Measurements from ENCODE around the gene MED22.
"Not testable (repeated sequence)": the region's sequence is repeated elsewhere in the genome, so short reads cannot be mapped to it uniquely, and the experiment has no call there.

Gene MED22

DNA sequence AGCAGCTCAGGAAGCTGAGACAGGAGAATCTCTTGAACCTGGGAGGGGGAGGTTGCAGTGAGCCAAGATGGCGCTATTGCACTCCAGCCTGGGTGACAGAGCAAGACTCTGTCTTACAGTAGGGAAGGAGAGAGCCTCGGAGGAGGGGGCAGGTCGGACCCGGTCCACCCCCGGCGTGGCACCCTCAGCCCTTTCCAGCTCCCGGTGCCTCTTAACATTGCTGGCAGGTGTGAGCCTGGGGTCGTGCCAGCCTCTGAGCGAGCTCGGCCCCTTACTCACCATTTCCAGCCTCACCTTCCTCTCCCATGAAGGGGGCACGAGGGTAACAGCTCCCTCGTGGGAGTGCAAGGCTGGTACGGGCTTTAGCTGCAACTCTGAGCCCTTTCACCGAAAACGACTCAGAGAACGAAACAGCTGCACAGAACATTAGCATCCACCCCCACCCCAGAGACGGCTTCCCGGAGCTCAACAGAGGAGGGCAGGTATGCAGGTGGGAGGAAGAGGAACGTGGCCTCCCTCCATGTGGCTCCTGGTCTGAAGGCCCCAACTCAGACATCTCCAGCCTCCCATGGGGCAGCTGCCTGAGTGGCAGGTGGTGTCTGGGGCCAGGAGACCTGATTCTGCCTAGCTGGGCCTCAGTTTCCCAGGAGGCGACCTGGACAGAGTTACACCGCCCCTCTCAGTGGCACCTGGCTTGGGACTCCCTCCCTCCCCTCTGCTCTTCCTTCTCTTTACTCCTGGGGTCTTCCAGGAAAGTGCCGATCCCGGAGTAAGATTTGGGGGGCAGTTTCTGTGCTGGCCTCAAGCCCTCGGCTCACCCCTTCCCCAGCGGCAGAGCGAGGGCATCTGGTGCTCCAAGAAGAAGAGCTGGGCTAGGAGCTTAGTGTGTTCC, 44.4 kb downstream of the MED22 start:
- TF ChIP-seq PPARA (CRISPR knock-in tag; IDR thresholded peaks at IDR 0.05; ENCODE audit: borderline replicate concordance) (no peak), OSR1 (CRISPR knock-in tag; IDR thresholded peaks at IDR 0.05) (no peak), BACH2 (CRISPR knock-in tag; IDR thresholded peaks at IDR 0.05; ENCODE audit: borderline replicate concordance) (no peak), ZNF8 (CRISPR knock-in tag; IDR thresholded peaks at IDR 0.05) (no peak), GLIS3 (CRISPR knock-in tag; IDR thresholded peaks at IDR 0.05) (no peak), ARNTL (CRISPR knock-in tag; IDR thresholded peaks at IDR 0.05; ENCODE audit: borderline replicate concordance, low read depth) (no peak), ZFP3 (CRISPR knock-in tag; IDR thresholded peaks at IDR 0.05) (no peak), ESRRG (CRISPR knock-in tag; IDR thresholded peaks at IDR 0.05) (no peak), CSDC2 (CRISPR knock-in tag; IDR thresholded peaks at IDR 0.05) (no peak), TSHZ2 (CRISPR knock-in tag; IDR thresholded peaks at IDR 0.05) (no peak), TOX (CRISPR knock-in tag; IDR thresholded peaks at IDR 0.05; ENCODE audit: borderline replicate concordance) (no peak)
- TF ChIP-seq, protein P1, sequence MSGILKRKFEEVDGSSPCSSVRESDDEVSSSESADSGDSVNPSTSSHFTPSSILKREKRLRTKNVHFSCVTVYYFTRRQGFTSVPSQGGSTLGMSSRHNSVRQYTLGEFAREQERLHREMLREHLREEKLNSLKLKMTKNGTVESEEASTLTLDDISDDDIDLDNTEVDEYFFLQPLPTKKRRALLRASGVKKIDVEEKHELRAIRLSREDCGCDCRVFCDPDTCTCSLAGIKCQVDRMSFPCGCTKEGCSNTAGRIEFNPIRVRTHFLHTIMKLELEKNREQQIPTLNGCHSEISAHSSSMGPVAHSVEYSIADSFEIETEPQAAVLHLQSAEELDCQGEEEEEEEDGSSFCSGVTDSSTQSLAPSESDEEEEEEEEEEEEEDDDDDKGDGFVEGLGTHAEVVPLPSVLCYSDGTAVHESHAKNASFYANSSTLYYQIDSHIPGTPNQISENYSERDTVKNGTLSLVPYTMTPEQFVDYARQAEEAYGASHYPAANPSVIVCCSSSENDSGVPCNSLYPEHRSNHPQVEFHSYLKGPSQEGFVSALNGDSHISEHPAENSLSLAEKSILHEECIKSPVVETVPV (CRISPR knock-in tag; IDR thresholded peaks at IDR 0.05), result no peak
- TF ChIP-seq, protein P2, sequence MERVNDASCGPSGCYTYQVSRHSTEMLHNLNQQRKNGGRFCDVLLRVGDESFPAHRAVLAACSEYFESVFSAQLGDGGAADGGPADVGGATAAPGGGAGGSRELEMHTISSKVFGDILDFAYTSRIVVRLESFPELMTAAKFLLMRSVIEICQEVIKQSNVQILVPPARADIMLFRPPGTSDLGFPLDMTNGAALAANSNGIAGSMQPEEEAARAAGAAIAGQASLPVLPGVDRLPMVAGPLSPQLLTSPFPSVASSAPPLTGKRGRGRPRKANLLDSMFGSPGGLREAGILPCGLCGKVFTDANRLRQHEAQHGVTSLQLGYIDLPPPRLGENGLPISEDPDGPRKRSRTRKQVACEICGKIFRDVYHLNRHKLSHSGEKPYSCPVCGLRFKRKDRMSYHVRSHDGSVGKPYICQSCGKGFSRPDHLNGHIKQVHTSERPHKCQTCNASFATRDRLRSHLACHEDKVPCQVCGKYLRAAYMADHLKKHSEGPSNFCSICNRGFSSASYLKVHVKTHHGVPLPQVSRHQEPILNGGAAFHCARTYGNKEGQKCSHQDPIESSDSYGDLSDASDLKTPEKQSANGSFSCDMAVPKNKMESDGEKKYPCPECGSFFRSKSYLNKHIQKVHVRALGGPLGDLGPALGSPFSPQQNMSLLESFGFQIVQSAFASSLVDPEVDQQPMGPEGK (CRISPR knock-in tag; IDR thresholded peaks at IDR 0.05; ENCODE audit: borderline replicate concordance), result no peak
- ATAC-seq, result no peak

DNA sequence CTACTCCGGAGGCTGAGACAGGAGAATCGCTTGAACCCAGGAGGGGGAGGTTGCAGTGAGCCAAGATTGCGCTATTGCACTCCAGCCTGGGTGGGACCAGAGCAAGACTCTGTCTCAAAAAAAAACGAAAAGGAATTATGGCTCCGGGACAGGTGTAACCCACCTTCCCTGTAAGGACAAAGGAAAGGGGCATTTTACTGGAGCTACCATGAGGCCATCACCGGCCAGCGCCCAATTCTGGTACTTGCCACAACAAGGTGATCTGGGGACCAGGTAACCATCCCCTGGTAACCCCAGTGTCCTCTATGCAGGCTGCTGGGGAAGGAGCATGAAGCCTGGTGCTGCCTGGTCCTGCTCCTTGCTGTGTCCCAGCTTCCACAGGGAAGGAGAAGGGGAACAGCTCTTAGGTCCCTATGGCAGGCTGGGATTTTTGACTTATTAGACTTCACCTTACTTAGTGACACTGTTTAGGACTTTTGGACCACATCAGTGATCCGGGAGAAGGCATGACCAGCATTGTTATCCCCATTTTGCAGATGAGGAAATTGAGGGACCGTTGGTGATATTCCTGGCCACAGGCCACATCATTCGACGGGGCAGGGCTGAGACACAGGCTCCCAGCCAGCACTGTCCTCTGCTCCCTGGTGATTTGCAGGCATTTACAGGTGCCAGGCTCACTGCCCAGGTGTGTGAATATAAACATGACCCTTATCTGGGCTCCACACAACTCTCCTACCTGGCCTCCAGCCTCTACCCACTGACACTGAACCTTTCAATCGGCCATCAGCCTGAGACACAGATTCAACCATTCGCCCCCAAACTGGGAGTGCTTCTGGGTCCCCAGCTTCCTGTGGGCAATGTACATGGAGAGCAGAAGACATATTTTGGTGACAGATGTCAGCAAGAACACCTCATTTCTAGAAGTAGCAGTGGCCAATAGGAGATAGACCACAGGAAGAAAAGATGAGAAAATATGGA, 46.4 kb downstream of the MED22 start:
- TF ChIP-seq BACH2 (CRISPR knock-in tag; IDR thresholded peaks at IDR 0.05; ENCODE audit: borderline replicate concordance) (no peak), PPARA (CRISPR knock-in tag; IDR thresholded peaks at IDR 0.05; ENCODE audit: borderline replicate concordance) (no peak), ZFP3 (CRISPR knock-in tag; IDR thresholded peaks at IDR 0.05) (no peak), ZFP30 (CRISPR knock-in tag; IDR thresholded peaks at IDR 0.05) (no peak), ZNF70 (CRISPR knock-in tag; IDR thresholded peaks at IDR 0.05) (no peak), ISL1 (CRISPR knock-in tag; IDR thresholded peaks at IDR 0.05) (no peak), ZNF565 (CRISPR knock-in tag; conservative IDR thresholded peaks at IDR 0.05; ENCODE audit: low read depth) (no peak), RARB (CRISPR knock-in tag; IDR thresholded peaks at IDR 0.05) (no peak), OSR1 (CRISPR knock-in tag; IDR thresholded peaks at IDR 0.05) (no peak), TOX (CRISPR knock-in tag; IDR thresholded peaks at IDR 0.05; ENCODE audit: borderline replicate concordance) (no peak), TSHZ2 (CRISPR knock-in tag; IDR thresholded peaks at IDR 0.05) (no peak), ARNTL (CRISPR knock-in tag; IDR thresholded peaks at IDR 0.05; ENCODE audit: borderline replicate concordance, low read depth) (no peak), ZC3H10 (CRISPR knock-in tag; IDR thresholded peaks at IDR 0.05) (no peak), POU6F1 (CRISPR knock-in tag; IDR thresholded peaks at IDR 0.05; ENCODE audit: borderline replicate concordance, low read depth) (no peak), SNAI2 (CRISPR knock-in tag; IDR thresholded peaks at IDR 0.05) (no peak)
- TF ChIP-seq, protein P2 (CRISPR knock-in tag; IDR thresholded peaks at IDR 0.05; ENCODE audit: borderline replicate concordance), result no peak
- ATAC-seq, result no peak

- ATAC-seq, result not testable (repeated sequence)
Observed at GRCh38 chr9:133299996-133300395, 47.9 kb downstream of the MED22 start.
